Coronary artery (tissue), 2 donors: ENCODE measurements around the gene GPR37L1.

Experiments used
- DNase-seq: peaks from one replicate; pipeline ENCODE4 v3.0.0-alpha.2; 2017; ENCODE audit warnings: low spot score
- H3K27ac ChIP-seq, 2 donors: fragments of 200-600 bp; sonication (generic); one replicate each; pipeline ENCODE4 v1.5.1; 2016 to 2019
- H3K4me3 ChIP-seq: fragments of 200-600 bp; sonication (generic); 2 replicates; pipeline ENCODE4 v1.5.1; 2016; ENCODE audit warnings: mild to moderate bottlenecking, moderate library complexity
- CTCF ChIP-seq: fragments of 200-600 bp; sonication (generic); IDR thresholded peaks from one replicate; pipeline ENCODE4 v1.5.1; 2019; ENCODE audit warnings: antibody characterized with exemption

Gene GPR37L1

GRCh38 chr1:202122639-202123335, at the start of gene GPR37L1:
TSS of gene GPR37L1 (plus strand) at chr1:202122917. CDS start at chr1:202122964, 47 bp downstream.
- peak; percentile 39 for TF ChIP-seq CTCF
- Histone ChIP-seq H3K4me3 (no peak within 1 kb of the TSS), H3K27ac (no peak within 1 kb of the TSS)
- no peak for DNase-seq

- DNase-seq = no peak
- H3K4me3 ChIP-seq = no peak overlapping the region
- H3K27ac ChIP-seq = no peak overlapping the region
- no peak for TF ChIP-seq CTCF
These were observed 49.5 kb upstream of the GPR37L1 start for GRCh38 chr1:202073206-202073605.

GRCh38 chr1:202074985-202075384, 47.7 kb upstream of the GPR37L1 start:
- no peak for TF ChIP-seq CTCF
- no peak overlapping the region for H3K27ac ChIP-seq
- no peak for DNase-seq
- H3K4me3 ChIP-seq = no peak overlapping the region

- DNase-seq = no peak
- TF ChIP-seq CTCF = no peak
- H3K27ac ChIP-seq = no peak overlapping the region
- H3K4me3 ChIP-seq = no peak overlapping the region
These were observed 47.3 kb upstream of the GPR37L1 start for GRCh38 chr1:202075389-202075788.

GRCh38 chr1:202076050-202076511, 46.6 kb upstream of the GPR37L1 start:
- no peak for DNase-seq
- no peak for TF ChIP-seq CTCF
- no peak overlapping the region for H3K27ac ChIP-seq
- no peak overlapping the region for H3K4me3 ChIP-seq

- TF ChIP-seq CTCF = no peak
- no peak overlapping the region for H3K27ac ChIP-seq
- H3K4me3 ChIP-seq = no peak overlapping the region
- no peak for DNase-seq
These were observed 44.5 kb upstream of the GPR37L1 start for GRCh38 chr1:202078241-202078640.

GRCh38 chr1:202081992-202082391, 40.7 kb upstream of the GPR37L1 start:
- Histone ChIP-seq H3K27ac (no peak overlapping the region), H3K4me3 (no peak overlapping the region)
- no peak for TF ChIP-seq CTCF
- no peak for DNase-seq
